Kidney (tissue), 14 donors: Measurements from ENCODE around the gene RNF150. TPM values are rescaled to one million over a fixed set of nuclear protein-coding genes. Genes with fewer than 3 reads are reported as not detected.

Experiments used
- DNase-seq, 5 donors: peaks; one replicate each; pipeline ENCODE4 v3.0.0-alpha.2; 2013 to 2020
- FAIRE-seq: peaks from 2 replicates; lab custom pipeline; 2012; peaks lifted over from hg19 to GRCh38; lab: Jason Lieb, UNC
- H3K27ac ChIP-seq, 2 donors: one replicate each; pipeline ENCODE4 v1.7.0; 2013; ENCODE audit warnings: low read depth in 2 of 2, low read length in 2 of 2, inconsistent platforms in 1 of 2
- H3K27me3 ChIP-seq: one replicate; pipeline ENCODE4 v1.7.1; 2013; ENCODE audit warnings: low read length, inconsistent platforms; ENCODE audit not compliant: control insufficient read depth, insufficient read depth
- H3K36me3 ChIP-seq, 3 donors: one replicate each; pipeline versions ENCODE4 v1.7.0 to v1.7.1; 2013; ENCODE audit warnings: low read length in 3 of 3, control low read depth in 1 of 3, inconsistent platforms in 1 of 3; ENCODE audit not compliant: insufficient read depth in 3 of 3, control insufficient read depth in 2 of 3
- H3K4me1 ChIP-seq, 3 donors: one replicate each; pipeline versions ENCODE4 v1.7.0 to v1.7.1; 2013; ENCODE audit warnings: low read length in 3 of 3, inconsistent platforms in 1 of 3, low read depth in 1 of 3; ENCODE audit not compliant: control insufficient read depth in 2 of 3, insufficient read depth in 2 of 3
- H3K4me3 ChIP-seq, 3 donors: one replicate each; pipeline versions ENCODE4 v1.7.0 to v1.8.1; 2013; ENCODE audit warnings: low read length in 3 of 3, control low read depth in 1 of 3, inconsistent platforms in 1 of 3
- H3K9ac ChIP-seq, 3 donors: one replicate each; pipeline versions ENCODE4 v1.7.0 to v1.7.1; 2013; ENCODE audit warnings: low read length in 3 of 3, control low read depth in 1 of 3, inconsistent platforms in 1 of 3
- H3K9me3 ChIP-seq, 3 donors: one replicate each; pipeline versions ENCODE4 v1.7.0 to v1.7.1; 2013; ENCODE audit warnings: low read length in 3 of 3, control low read depth in 1 of 3, inconsistent platforms in 1 of 3; ENCODE audit not compliant: control insufficient read depth in 2 of 3, insufficient read depth in 1 of 3
- CTCF ChIP-seq: IDR thresholded peaks from 3 replicates; pipeline ENCODE4 v1.5.1; 2012; ENCODE audit warnings: mild to moderate bottlenecking, moderate library complexity, borderline replicate concordance; ENCODE audit not compliant: insufficient read depth; ENCODE audit errors: extremely low read depth
- intact Hi-C: fragments of 100-400 bp; cut with DNase I; formaldehyde crosslinking; loops from one replicate; pipeline ENCODE4 v1.11.1; 2022
- polyA plus RNA-seq: library from polyadenylated mRNA; stranded (reverse); fragments of 350-450 nt; fragmentation: Illumina TruSeq; extraction: RNeasy Lipid Tissue Mini Kit (QIAGEN cat#74804); gene quantifications from one replicate; pipeline ENCODE4 v1.2.3, GENCODE V29; 2014; ENCODE audit warnings: low read depth, low replicate concordance; ENCODE audit not compliant: insufficient read depth
- total RNA-seq: library from RNA; stranded (reverse); fragmentation: NEBNext Ultra II Directional; extraction: Animal tissue kit (Norgen Biotek cat#: 25700); gene quantifications from one replicate; pipeline ENCODE4 v1.2.1, GENCODE V29; 2021
- donor health status: control.
- donor health status: control.
- donor health status: control.
- donor health status: control.
- donor health status: control.
- donor health status: DM: yes; HTN: yes; CAD: no.
- donor health status: Normal renal cell carcinoma (clear cell type).

Gene RNF150
- total and polyA plus RNA-seq, 2 donors from 2014 or later = 5.0 to 34.2 TPM

GRCh38 chr4:141127884-141128283, 5.4 kb downstream of the RNF150 start:
- no peaks in the 10 kb centered on the region for H3K36me3 ChIP-seq
- no peak for TF ChIP-seq CTCF
- no peak overlapping the region for H3K9ac ChIP-seq
- H3K4me3 ChIP-seq = no peak overlapping the region
- no peak overlapping the region for H3K27ac ChIP-seq
- H3K27me3 ChIP-seq = no peaks in the 10 kb centered on the region
- peaks cover 0 to 8% (median 3%) of the 10 kb centered on the region in 3 donors for H3K4me1 ChIP-seq
- H3K9me3 ChIP-seq = no peaks in the 10 kb centered on the region
- FAIRE-seq (no peak), DNase-seq (no peak)
- intact Hi-C loops = no loop called here

- Histone ChIP-seq H3K9ac (no peak overlapping the region), H3K9me3 (no peaks in the 10 kb centered on the region), H3K27me3 (no peaks in the 10 kb centered on the region), H3K27ac (no peak overlapping the region), H3K4me3 (no peak overlapping the region), H3K36me3 (no peaks in the 10 kb centered on the region), H3K4me1 (peaks cover 0 to 8% (median 3%) of the 10 kb centered on the region in 3 donors)
- intact Hi-C loops = no loop called here
- TF ChIP-seq CTCF = no peak
- DNase-seq (no peak), FAIRE-seq (no peak)
These were observed 6.5 kb downstream of the RNF150 start for GRCh38 chr4:141126769-141127168.

- Histone ChIP-seq H3K9ac (no peak overlapping the region), H3K27ac (no peak overlapping the region), H3K27me3 (no peaks in the 10 kb centered on the region), H3K4me1 (peaks cover 0 to 8% (median 3%) of the 10 kb centered on the region in 3 donors), H3K36me3 (no peaks in the 10 kb centered on the region), H3K4me3 (no peak overlapping the region), H3K9me3 (no peaks in the 10 kb centered on the region)
- intact Hi-C loops = no loop called here
- no peak for TF ChIP-seq CTCF
- no peak for FAIRE-seq
- DNase-seq = no peak
These were observed 9.0 kb downstream of the RNF150 start for GRCh38 chr4:141124224-141124623.
